ENCODE measurements around the gene IBA57.

Gene IBA57

DNA sequence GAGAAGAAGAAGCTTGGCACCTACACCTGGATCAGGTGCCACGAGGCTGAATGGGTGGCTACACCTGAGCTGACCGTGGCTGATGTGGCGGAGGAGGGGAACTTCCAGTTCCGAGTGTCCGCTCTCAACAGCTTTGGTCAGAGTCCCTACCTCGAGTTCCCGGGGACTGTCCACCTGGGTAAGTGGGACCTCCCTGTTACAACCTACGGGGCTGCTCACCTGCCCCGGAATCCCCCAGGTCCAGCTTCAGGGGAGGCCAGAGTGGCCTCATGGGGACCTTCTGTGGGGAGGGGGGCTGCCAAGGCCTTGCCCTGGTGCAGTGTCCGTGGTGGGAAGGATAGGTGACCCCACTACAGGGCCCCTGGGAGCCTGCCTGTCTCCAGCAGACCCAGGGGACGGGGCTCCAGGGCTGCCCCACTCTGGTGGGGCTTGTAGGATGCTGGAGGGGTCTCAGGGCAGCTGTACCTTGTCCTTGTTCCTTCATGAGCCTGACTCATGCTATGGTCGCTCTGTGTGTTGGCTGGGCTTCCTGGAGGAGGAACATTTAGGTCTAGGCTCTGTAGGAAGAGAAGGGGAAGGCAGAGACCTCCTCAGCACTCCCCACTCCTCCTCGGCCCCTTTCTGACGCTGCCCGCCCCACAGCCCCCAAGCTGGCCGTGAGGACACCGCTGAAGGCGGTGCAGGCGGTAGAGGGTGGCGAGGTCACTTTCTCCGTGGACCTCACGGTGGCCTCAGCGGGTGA is 49.5 kb downstream of the IBA57 start:
- Histone ChIP-seq H3K27ac (no peak overlapping the region), H3K4me3 (no peak overlapping the region), H3K36me3 (peaks cover 0 to 29% (median 0%) of the 10 kb centered on the region in 3 donors), H3K9me3 (no peaks in the 10 kb centered on the region), H3K27me3 (peaks cover 0 to 35% of the 10 kb centered on the region in 2 donors), H3K4me1 (peaks cover 0 to 20% (median 18%) of the 10 kb centered on the region in 4 donors)
- TF ChIP-seq, protein P1, sequence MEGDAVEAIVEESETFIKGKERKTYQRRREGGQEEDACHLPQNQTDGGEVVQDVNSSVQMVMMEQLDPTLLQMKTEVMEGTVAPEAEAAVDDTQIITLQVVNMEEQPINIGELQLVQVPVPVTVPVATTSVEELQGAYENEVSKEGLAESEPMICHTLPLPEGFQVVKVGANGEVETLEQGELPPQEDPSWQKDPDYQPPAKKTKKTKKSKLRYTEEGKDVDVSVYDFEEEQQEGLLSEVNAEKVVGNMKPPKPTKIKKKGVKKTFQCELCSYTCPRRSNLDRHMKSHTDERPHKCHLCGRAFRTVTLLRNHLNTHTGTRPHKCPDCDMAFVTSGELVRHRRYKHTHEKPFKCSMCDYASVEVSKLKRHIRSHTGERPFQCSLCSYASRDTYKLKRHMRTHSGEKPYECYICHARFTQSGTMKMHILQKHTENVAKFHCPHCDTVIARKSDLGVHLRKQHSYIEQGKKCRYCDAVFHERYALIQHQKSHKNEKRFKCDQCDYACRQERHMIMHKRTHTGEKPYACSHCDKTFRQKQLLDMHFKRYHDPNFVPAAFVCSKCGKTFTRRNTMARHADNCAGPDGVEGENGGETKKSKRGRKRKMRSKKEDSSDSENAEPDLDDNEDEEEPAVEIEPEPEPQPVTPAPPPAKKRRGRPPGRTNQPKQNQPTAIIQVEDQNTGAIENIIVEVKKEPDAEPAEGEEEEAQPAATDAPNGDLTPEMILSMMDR (IDR thresholded peaks at IDR 0.05): no peak
- DNase-seq: no peak
- intact Hi-C loops (cut with DNase I; ENCODE audit: low total_unique reads): loop anchor here (10.0 kb wide), 1 partner anchor 190 kb away; the partner anchor contains the start of gene TRIM11

DNA sequence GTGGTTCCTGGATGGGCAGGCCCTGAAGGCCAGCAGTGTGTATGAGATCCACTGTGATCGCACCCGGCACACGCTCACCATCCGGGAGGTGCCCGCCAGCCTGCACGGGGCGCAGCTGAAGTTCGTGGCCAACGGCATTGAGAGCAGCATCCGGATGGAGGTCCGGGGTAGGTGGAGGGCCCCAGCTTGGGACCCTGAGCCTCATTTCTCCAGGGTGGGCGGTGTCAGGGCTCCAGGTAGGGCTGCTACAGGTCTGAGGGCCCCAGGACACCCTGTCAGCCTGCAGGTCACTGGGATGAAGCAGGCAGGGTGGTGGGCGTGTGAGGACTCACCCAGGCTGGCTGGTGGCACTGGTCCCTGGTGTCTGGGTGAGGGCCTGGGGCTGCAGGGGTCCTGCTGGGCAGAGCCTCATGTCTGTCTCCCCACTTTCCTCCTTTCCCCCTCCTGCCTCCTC is 50.1 kb downstream of the IBA57 start:
- DNase-seq: no peak
- intact Hi-C loops (cut with DNase I; ENCODE audit: low total_unique reads): loop anchor here (10.0 kb wide), 1 partner anchor 189 kb away; the partner anchor contains the start of gene TRIM11
- Histone ChIP-seq H3K27ac (no peak overlapping the region), H3K36me3 (peaks cover 0 to 35% (median 0%) of the 10 kb centered on the region in 3 donors), H3K9me3 (no peaks in the 10 kb centered on the region), H3K4me1 (peaks cover 0 to 20% (median 18%) of the 10 kb centered on the region in 4 donors), H3K4me3 (no peak overlapping the region), H3K27me3 (peaks cover 0 to 30% of the 10 kb centered on the region in 2 donors)
- TF ChIP-seq, protein P1 (IDR thresholded peaks at IDR 0.05): no peak

DNA sequence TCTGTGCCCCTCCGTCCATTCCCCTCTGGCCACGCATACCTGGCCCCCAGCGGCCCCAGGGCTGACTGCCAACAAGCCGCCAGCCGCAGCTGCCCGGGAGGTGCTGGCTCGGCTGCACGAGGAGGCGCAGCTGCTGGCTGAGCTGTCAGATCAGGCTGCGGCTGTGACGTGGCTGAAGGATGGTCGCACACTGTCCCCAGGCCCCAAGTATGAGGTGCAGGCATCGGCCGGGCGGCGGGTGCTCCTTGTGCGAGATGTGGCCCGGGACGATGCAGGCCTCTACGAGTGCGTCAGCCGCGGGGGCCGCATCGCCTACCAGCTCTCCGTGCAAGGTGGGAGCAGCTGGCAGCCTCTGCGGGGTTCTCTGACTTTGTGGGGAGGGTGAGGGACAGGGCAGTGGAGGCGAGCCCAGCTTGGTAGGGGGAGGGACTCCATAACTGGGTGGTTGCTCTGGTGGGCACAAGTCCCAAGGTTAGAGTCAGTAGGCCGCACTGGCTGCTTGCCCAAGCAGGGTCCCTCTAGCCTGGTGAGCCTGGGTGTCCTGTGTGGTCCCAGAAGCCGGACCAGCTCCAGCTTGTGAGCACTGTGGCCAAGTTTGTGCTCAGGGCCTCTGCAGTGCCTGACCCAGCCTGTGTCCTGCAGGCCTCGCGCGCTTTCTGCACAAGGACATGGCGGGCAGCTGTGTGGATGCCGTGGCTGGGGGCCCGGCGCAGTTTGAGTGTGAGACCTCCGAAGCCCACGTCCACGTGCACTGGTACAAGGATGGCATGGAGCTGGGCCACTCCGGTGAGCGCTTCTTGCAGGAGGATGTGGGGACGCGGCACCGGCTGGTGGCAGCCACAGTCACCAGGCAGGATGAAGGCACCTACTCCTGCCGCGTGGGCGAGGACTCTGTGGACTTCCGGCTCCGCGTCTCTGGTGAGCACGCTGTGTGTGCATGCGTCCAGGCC is 51.0 kb downstream of the IBA57 start:
- no peaks in the 10 kb centered on the region for H3K9me3 ChIP-seq
- peaks cover 0 to 35% (median 0%) of the 10 kb centered on the region in 3 donors for H3K36me3 ChIP-seq
- no peak overlapping the region for H3K27ac ChIP-seq
- H3K4me1 ChIP-seq: peaks cover 0 to 20% (median 18%) of the 10 kb centered on the region in 4 donors
- TF ChIP-seq, protein P1 (IDR thresholded peaks at IDR 0.05): no peak
- intact Hi-C loops (cut with DNase I; ENCODE audit: low total_unique reads): loop anchor here (10.0 kb wide), 1 partner anchor 188 kb away; the partner anchor contains the start of gene TRIM11
- peaks cover 0 to 20% of the 10 kb centered on the region in 2 donors for H3K27me3 ChIP-seq
- peak in 1 of 2 donors; percentile 60 for DNase-seq
- no peak overlapping the region for H3K4me3 ChIP-seq

DNA sequence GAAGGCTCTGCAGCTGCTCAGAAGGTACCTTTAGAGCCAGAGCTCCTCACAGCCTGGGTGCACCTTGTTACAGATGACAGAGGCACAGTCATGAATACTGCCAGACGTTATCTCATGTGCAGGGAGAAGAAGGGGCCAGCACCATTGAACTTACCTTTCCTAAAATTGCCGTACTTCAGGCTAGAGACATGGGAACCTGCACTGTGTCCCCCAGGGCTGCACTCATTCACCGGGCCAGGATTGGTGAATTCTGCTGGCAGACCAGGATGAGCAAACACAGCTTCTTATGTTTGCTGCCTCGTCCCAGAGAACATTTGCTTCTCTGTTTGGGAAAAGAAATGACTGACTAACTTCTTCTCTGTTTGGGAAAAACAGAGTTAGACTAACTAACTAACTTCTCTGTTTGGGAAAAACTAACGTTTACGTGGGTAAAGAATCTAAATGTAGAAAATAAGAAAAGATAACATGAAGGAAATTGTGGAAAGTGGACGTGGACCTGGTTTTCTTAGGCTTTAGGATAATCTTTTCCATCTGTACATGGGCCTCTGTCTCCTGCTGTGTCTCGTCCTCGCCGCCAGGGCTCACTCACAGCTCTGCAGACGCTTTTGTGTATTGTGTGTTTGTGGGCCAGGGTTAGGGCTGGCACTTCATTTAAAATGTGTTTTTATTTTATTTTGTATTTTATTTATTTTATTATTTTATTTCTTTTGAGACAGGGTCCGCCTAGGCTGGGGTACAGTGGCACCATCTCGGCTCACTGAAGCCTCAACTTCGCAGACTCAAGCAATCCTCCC is 52.1 kb downstream of the IBA57 start:
- no peak for DNase-seq
- H3K9me3 ChIP-seq: no peaks in the 10 kb centered on the region
- H3K27ac ChIP-seq: no peak overlapping the region
- peaks cover 0 to 39% (median 0%) of the 10 kb centered on the region in 3 donors for H3K36me3 ChIP-seq
- H3K27me3 ChIP-seq: peaks cover 0 to 10% of the 10 kb centered on the region in 2 donors
- no peak overlapping the region for H3K4me3 ChIP-seq
- H3K4me1 ChIP-seq: peaks cover 0 to 16% (median 13%) of the 10 kb centered on the region in 4 donors
- intact Hi-C loops (cut with DNase I; ENCODE audit: low total_unique reads): loop anchor here (10.0 kb wide), 1 partner anchor 187 kb away; the partner anchor contains the start of gene TRIM11
- TF ChIP-seq, protein P1 (IDR thresholded peaks at IDR 0.05): no peak

All from tibial artery (tissue), 4 donors.